Activated T-cell treated with anti-CD3 and anti-CD28 coated beads for 4 hours (primary cell): ENCODE results near the gene COPS7A.
"Not testable (repeated sequence)": the region's sequence is repeated elsewhere in the genome, so short reads cannot be mapped to it uniquely, and the experiment has no call there.

Experiments
- DNase-seq: peaks from one replicate; pipeline ENCODE4 v3.0.0-alpha.2; 2020

The COPS7A gene

GRCh38 chr12:6701078-6701768 lies 22.6 kb upstream of the COPS7A start:
- no peak for DNase-seq

DNA sequence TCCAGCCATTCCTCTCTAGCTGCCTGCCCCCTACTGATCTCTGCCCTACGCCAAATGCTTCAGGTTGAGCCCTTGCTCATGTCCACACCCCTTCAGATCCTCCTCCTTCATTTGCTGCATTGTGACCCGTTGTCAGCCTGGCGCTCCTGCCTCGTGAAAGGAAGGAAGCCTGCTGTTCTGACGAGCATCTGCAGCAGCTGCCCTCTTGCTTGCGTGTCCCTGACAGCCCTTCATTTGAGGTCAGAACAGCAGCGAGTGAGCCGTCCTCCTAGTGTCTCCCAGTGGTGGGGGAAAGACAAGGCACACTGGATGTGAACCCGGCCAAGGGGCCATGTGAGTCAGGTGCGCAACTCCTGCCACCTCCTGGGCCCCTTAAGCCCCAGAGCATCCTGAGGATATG lies 20.2 kb upstream of the COPS7A start:
- no peak for DNase-seq

- not testable (repeated sequence) for DNase-seq
Observed at GRCh38 chr12:6708351-6708750, 15.5 kb upstream of the COPS7A start.

DNA sequence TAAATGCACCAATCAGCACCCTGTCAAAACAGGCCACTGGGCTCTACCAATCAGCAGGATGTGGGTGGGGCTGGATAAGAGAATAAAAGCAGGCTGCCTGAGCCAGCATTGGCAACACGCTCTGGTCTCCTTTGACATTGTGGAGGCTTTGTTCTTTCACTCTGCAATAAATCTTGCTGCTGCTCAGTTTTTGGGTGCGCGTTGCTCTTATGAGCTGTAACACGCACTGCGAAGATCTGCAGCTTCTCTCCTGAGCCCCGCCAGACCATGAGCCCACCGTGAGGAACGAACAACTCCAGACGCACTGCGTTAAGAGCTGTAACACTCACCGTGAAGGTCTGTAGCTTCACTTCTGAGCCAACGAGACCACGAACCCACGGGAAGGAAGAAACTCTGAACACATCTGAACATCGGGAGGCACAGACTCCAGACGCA lies 14.9 kb upstream of the COPS7A start:
- DNase-seq, result no peak

GRCh38 chr12:6716031-6716873 lies 7.6 kb upstream of the COPS7A start:
- not testable (repeated sequence) for DNase-seq

- no peak for DNase-seq
Observed at GRCh38 chr12:6716874-6717437, 6.9 kb upstream of the COPS7A start.

- DNase-seq, result no peak
Observed at GRCh38 chr12:6722863-6723262, 983 bp upstream of the COPS7A start.

DNA sequence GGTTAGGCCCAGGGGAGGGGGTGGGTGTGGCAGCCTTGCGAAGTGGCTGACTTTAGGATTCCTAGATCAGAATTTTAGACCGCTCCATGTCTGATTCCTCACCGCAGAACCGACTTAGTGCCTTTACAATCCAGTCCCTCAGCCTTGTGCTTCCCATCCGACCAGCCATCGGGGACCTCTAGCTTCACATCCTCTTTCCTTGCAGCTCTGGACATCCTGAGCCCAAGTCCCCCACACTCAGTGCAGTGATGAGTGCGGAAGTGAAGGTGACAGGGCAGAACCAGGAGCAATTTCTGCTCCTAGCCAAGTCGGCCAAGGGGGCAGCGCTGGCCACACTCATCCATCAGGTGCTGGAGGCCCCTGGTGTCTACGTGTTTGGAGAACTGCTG lies 557 bp downstream of the COPS7A start:
- DNase-seq, result no peak

GRCh38 chr12:6725350-6725749 lies 1.5 kb downstream of the COPS7A start:
- no peak for DNase-seq

DNA sequence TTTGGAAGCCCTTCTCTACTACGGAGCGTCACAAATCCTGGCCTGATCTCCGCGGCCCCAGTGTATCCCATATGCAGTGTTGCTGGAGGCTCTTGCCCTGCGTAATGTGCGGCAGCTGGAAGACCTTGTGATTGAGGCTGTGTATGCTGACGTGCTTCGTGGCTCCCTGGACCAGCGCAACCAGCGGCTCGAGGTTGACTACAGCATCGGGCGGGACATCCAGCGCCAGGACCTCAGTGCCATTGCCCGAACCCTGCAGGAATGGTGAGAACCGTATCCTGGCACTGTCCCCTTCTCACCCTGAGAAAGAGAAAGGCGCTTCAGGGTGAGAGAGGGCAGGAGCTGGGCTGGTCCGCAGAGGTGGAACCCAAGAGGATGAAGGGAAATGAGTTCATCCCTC lies 5.3 kb downstream of the COPS7A start:
- no peak for DNase-seq

DNA sequence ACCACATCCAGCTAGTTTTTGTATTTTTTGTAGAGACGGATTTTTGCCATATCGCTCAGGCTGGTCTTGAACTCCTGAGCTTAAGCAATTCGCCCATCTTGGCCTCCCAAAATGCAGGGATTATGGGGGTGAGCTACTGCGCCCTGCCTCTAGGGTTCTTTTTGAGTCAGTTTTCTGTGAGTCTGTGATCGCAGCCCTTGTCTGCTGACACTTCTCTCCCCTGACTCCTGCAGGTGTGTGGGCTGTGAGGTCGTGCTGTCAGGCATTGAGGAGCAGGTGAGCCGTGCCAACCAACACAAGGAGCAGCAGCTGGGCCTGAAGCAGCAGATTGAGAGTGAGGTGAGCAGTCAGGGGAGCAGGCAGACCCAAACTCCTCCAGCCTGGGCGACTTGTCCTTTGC lies 6.3 kb downstream of the COPS7A start:
- no peak for DNase-seq

DNA sequence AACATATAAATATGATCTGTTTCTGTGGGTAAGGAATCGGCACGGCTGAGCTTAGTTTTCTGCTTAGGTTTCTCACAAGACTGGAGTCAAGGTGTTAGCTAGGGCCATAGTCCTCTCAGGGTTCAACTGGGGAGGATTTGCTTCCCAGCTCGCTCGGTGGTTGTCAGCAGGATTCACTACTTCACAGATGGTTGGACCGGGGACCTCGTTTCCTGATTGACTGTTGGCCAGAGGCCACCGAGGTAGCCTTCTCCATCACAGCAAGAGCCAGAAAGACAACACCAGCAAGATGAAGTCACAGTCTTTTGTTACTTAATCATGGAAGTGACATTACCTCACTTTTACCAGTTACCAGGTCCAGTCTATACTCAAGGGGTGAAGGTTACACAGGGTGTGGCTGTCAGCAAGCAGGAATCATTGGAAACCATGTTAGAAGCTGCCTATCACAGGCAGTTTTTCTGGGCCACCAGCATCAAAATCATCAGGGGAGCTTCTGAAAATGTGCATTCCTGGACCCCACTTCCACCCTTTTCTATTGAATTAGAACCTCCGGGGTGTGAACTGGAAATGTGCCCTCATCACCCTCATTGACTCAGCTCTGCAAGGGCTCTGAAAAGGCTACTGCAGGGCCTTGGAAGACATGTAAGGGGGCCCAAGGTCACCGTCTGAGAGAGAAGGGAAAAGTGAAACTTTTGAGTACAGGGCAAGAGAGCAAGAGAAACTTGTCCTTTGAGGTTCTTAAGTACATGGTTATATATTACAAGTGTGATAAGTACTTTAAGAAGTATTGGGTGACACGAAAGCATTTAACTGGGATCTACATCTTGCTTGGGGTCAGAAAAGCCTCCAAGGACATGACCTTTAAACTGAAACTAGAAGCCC lies 10.9 kb downstream of the COPS7A start:
- DNase-seq, result no peak

DNA sequence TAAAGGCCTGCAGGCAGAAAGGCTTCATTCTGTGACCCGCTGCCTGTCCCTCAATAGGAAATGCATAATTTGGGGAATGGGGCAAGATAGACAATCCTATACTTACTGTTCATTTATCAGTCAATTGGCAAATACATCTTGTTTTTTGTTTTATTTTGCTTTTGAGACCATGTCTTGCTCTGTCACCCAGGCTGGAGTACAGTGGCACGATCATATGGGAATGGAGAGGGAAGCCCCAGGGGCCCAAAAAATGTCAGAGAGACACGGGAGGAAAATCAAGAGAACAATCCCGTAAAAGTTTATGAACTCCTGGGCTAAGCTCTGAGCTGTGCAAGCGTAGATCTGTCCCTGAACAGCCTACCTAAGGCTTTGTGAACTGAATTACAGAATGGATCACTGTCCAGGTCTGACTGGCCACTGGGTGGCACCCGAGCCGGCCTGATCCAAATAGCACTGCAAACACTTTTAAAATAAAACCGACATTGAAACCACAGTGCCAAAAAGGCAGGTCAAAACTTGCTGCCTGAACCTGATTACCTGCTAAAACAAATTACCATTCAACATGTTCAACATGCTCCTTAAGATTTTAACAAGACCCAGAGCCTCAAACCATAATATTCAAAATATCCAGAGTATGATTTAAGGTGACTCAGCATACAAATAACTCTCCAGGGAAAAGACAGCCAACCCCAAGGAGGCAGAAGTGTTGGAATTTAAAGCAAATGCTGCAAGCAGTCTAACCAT lies 11.8 kb downstream of the COPS7A start:
- DNase-seq, result no peak

- DNase-seq, result no peak
Observed at GRCh38 chr12:6736754-6737153, 12.9 kb downstream of the COPS7A start.

GRCh38 chr12:6742080-6742479 lies 18.2 kb downstream of the COPS7A start:
- DNase-seq, result not testable (repeated sequence)

- no peak for DNase-seq
Observed at GRCh38 chr12:6742834-6743233, 19.0 kb downstream of the COPS7A start.

- DNase-seq, result not testable (repeated sequence)
Observed at GRCh38 chr12:6743300-6743699, 19.5 kb downstream of the COPS7A start.

DNA sequence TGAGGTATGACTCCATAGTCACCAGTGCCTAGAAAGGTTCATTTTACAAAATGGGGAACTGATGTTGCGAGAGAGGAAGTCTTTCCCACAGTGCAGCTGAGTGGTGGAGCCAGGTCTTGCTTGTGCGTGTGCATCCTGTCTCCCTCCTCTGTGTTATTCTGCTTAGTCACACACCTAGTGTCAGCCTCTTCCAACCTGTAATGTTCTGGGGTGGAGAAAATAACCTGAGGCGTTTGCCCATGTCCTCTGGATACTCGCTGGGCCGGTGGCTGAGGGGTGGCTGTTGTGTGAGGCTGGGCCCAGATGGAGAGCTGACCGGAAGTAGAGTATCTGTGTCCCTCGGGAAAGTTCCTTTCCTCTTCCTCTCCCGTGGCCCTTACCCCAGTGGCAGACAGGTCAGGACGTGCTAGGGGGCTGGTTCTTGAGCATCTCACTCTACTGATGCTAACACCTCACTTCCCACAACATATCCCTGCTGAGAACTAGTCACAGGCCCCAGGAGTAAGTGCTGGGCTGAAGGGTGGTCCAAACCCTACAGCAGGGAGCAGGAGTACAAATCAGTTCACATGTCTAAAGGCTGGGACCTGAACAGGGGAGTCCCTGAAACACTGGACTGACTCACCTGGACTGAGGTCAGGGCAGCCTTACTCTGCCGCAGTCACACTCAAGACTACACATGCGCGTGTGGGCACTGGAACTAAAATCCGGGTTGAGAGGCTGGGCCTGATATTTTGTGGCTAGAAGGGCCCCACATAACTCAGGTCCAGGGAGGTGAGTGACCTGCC lies 22.1 kb downstream of the COPS7A start:
- DNase-seq, result no peak

DNA sequence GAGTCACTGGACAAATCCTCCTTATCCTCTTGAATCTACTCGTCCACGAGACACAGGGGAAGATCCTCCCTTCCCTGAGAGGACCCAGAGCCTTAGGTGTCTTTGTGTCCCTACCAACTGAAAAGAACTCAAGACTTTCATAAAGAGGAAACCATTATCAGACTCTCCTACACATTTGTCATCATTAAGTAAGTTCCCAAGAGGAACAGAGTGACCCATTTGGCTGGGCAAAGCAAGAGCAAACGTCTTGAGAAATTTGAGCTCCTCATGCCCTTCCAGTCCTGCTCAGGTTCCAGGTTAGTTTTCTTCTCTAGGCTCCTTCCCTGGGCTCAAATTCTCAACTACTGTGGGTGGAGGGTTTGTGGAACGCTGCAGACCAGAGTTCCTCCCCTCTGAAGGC lies 23.4 kb downstream of the COPS7A start:
- DNase-seq, result no peak

GRCh38 chr12:6748761-6749160 lies 24.9 kb downstream of the COPS7A start:
- DNase-seq, result no peak

DNA sequence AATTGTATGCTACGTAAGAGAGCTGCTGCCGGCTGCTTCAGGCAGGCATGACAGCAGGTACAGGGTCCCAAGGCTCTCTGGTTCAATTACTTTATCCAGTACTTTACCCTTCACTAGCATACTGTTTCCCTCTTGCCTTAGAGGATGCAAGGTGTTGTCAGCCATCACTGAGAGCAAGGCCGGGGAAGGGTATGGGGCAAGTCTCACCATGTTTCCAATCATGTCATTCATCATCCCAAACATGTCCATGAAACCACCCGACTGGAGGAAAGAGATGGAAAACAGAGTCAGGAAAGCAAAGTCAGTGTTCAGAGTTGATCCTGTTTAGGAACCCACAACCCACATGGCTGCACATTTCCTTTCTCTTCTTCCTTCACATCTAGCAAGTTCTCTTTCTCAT lies 26.7 kb downstream of the COPS7A start:
- DNase-seq, result no peak
